K562 (cell line): ENCODE results near the gene ASPRV1. TPM values are rescaled to one million over a fixed set of nuclear protein-coding genes. Genes with fewer than 3 reads are reported as not detected.
A peak's percentile ranks its signal among the peaks of the same experiment; 100 is the strongest.

Experiments used
- ATAC-seq: fragments of 200-7000 bp; cut with Tn5 transposase; 3 replicates; pipeline ENCODE4 v1.9.1; 2020; ENCODE audit warnings: moderate library complexity
- BruUV-seq: library from RNA; stranded (reverse); fragments of 400-500 nt; replicated peaks from 2 replicates; lab custom pipeline; 2021; lab: Mats Ljungman, UMichigan
- CTCF ChIA-PET: fragments of 300-600 bp; formaldehyde crosslinking; extraction: SDS; loops from one replicate; lab custom pipeline; 2021; ENCODE audit warnings: low intra/inter-chr PET ratio; lab: Yijun Ruan, JAX
- POLR2A ChIA-PET: fragments of 300-600, 350-650 bp; sonication (Branson Sonifier 250); formaldehyde crosslinking; extraction: SDS; loops from one replicate; lab custom pipeline; 2021; ENCODE audit warnings: antibody characterized with exemption, inconsistent platforms; lab: Yijun Ruan, JAX
- DNase-seq, 4 experiments: peaks; one replicate each; pipeline versions ENCODE4 v3.0.0 to v3.0.0-alpha.2; 2011 to 2018; ENCODE audit warnings: low spot score in 3 of 4, mixed read lengths in 3 of 4; ENCODE audit errors: extremely low read depth in 1 of 4
- FAIRE-seq: peaks from 2 replicates; lab custom pipeline; 2011; peaks lifted over from hg19 to GRCh38; lab: Jason Lieb, UNC
- H2AFZ ChIP-seq: 2 replicates; pipeline ENCODE4 v1.6.0; 2011; ENCODE audit warnings: low read depth, low read length, control low read depth, inconsistent platforms
- H3K27ac ChIP-seq: fragments of 200-600 bp; 3 replicates; pipeline ENCODE4 v1.8.0; 2011; ENCODE audit warnings: low read depth, mild to moderate bottlenecking, control low read depth, inconsistent platforms, low read length, moderate library complexity, mixed read lengths; ENCODE audit errors: extremely low read depth
- H3K27me3 ChIP-seq, 2 experiments: fragments of 300-600 bp in 1 of 2; 2 replicates in 1 of 2; 3 replicates in 1 of 2; pipeline versions ENCODE4 v1.6.0 to v1.8.0; 2011; ENCODE audit warnings: inconsistent platforms in 2 of 2, low read length in 2 of 2, mild to moderate bottlenecking in 1 of 2, mixed read lengths in 1 of 2, moderate library complexity in 1 of 2; ENCODE audit not compliant: control insufficient read depth in 2 of 2, insufficient read depth in 2 of 2
- H3K36me3 ChIP-seq: fragments of 300-600 bp; 3 replicates; pipeline ENCODE4 v1.8.0; 2011; ENCODE audit warnings: mild to moderate bottlenecking, low read length, inconsistent platforms; ENCODE audit not compliant: control insufficient read depth, insufficient read depth
- H3K4me1 ChIP-seq, 2 experiments: fragments of 200-600 bp in 1 of 2; replicated peaks in 1 of 2; 2 replicates in 1 of 2; 3 replicates in 1 of 2; pipeline versions ENCODE4 v1.5.1 to v1.8.0; 2011; ENCODE audit warnings: inconsistent platforms in 2 of 2, low read length in 2 of 2, mild to moderate bottlenecking in 1 of 2, mixed read lengths in 1 of 2, moderate library complexity in 1 of 2; ENCODE audit not compliant: control insufficient read depth in 2 of 2, insufficient read depth in 2 of 2
- H3K4me2 ChIP-seq: 2 replicates; pipeline ENCODE4 v1.6.1; 2011; ENCODE audit warnings: low read length, control low read depth, inconsistent platforms, mixed read lengths; ENCODE audit not compliant: insufficient read depth
- H3K4me3 ChIP-seq: fragments of 200-600 bp; sonication (generic), shearing (Covaris generic); 2 replicates; pipeline ENCODE4 v1.5.1; 2016; ENCODE audit warnings: control low read depth, inconsistent platforms
- H3K79me2 ChIP-seq: fragments of 200-600 bp; 3 replicates; pipeline ENCODE4 v1.8.0; 2011; ENCODE audit warnings: low read length, inconsistent platforms; ENCODE audit not compliant: control insufficient read depth, insufficient read depth
- H3K9ac ChIP-seq, 2 experiments: 2 replicates each; pipeline versions ENCODE4 v1.6.0 to v1.6.1; 2011; ENCODE audit warnings: low read depth in 2 of 2, low read length in 2 of 2, control low read depth in 1 of 2, inconsistent platforms in 1 of 2, mild to moderate bottlenecking in 1 of 2, mixed read lengths in 1 of 2; ENCODE audit not compliant: insufficient read depth in 1 of 2
- H3K9me1 ChIP-seq: one replicate; pipeline ENCODE4 v1.6.0; 2011; ENCODE audit warnings: inconsistent platforms, mild to moderate bottlenecking, low read length, moderate library complexity; ENCODE audit not compliant: control insufficient read depth, insufficient read depth
- H3K9me3 ChIP-seq: replicated peaks from 2 replicates; pipeline ENCODE4 v1.5.1; 2011; ENCODE audit warnings: low read depth, low read length, inconsistent platforms; ENCODE audit not compliant: control insufficient read depth, insufficient read depth
- H4K20me1 ChIP-seq: replicated peaks from 2 replicates; pipeline ENCODE4 v1.6.1; 2011; ENCODE audit warnings: low read length, inconsistent platforms, mixed read lengths; ENCODE audit not compliant: control insufficient read depth, insufficient read depth
- ADNP ChIP-seq: fragments of 200-800 bp; sonication (Bioruptor generic); IDR thresholded peaks from 2 replicates; pipeline ENCODE4 v1.6.1; 2016; ENCODE audit warnings: missing genetic modification characterization, missing compliant biosample characterization
- C11orf30 ChIP-seq: fragments of 450-650 bp; IDR thresholded peaks from 2 replicates; pipeline ENCODE4 v1.6.1; 2016; ENCODE audit warnings: low read depth, mild to moderate bottlenecking
- CBX1 ChIP-seq: sonication (generic); IDR thresholded peaks from 2 replicates; pipeline ENCODE4 v1.6.1; 2016; ENCODE audit warnings: antibody characterized with exemption, low read depth, mild to moderate bottlenecking
- ETV1 ChIP-seq: fragments of 450-650 bp; conservative IDR thresholded peaks from 2 replicates; pipeline ENCODE4 v1.6.1; 2016; ENCODE audit warnings: missing genetic modification characterization, control low read depth, low read depth, missing compliant biosample characterization
- FIP1L1 ChIP-seq: fragments of 200-400 bp; formaldehyde crosslinking; IDR thresholded peaks from 2 replicates; pipeline ENCODE4 v1.6.1; 2018; ENCODE audit warnings: mild to moderate bottlenecking, low read depth, low read length; ENCODE audit not compliant: poor library complexity, severe bottlenecking
- GABPB1 ChIP-seq: sonication (generic); formaldehyde crosslinking; IDR thresholded peaks from 2 replicates; pipeline ENCODE4 v1.8.0; 2022; ENCODE audit warnings: mild to moderate bottlenecking, missing genetic modification reagents
- GABPB2 ChIP-seq: fragments of 250-450 bp; sonication (Bioruptor Pico); conservative IDR thresholded peaks from 2 replicates; pipeline ENCODE4 v1.5.1; 2021; ENCODE audit warnings: mild to moderate bottlenecking
- HIVEP1 ChIP-seq: fragments of 250-450 bp; sonication (Bioruptor Pico); IDR thresholded peaks from 2 replicates; pipeline ENCODE4 v1.4.0; 2020; ENCODE audit warnings: mild to moderate bottlenecking
- HNRNPK ChIP-seq: fragments of 200-400 bp; formaldehyde crosslinking; IDR thresholded peaks from one replicate; pipeline ENCODE4 v1.6.1; 2018; ENCODE audit warnings: mild to moderate bottlenecking, low read depth, low read length; ENCODE audit not compliant: poor library complexity, severe bottlenecking
- KLF1 ChIP-seq: fragments of 450-650 bp; IDR thresholded peaks from 2 replicates; pipeline ENCODE4 v1.6.1; 2016; ENCODE audit warnings: missing genetic modification characterization, missing compliant biosample characterization
- PHF20 ChIP-seq: fragments of 450-650 bp; IDR thresholded peaks from 2 replicates; pipeline ENCODE4 v1.6.1; 2018; ENCODE audit not compliant: partially characterized antibody
- PHF8 ChIP-seq: fragments of 200-600 bp; sonication (generic); IDR thresholded peaks from 2 replicates; pipeline ENCODE4 v1.6.1; 2012; ENCODE audit warnings: mixed run types, mild to moderate bottlenecking, inconsistent platforms, low read length, moderate library complexity, borderline replicate concordance
- RBM34 ChIP-seq: fragments of 200-400 bp; formaldehyde crosslinking; IDR thresholded peaks from 2 replicates; pipeline ENCODE4 v1.6.1; 2018; ENCODE audit warnings: low read length, borderline replicate concordance; ENCODE audit not compliant: insufficient read depth
- RFX1 ChIP-seq: fragments of 450-650 bp; IDR thresholded peaks from 2 replicates; pipeline ENCODE4 v1.6.1; 2016; ENCODE audit warnings: mild to moderate bottlenecking, moderate library complexity
- SMARCA5 ChIP-seq: fragments of 450-650 bp; IDR thresholded peaks from 2 replicates; pipeline ENCODE4 v1.6.1; 2016
- STAG1 ChIP-seq: sonication (generic); formaldehyde crosslinking; IDR thresholded peaks from 2 replicates; pipeline ENCODE4 v1.5.0; 2020; ENCODE audit warnings: missing genetic modification reagents, borderline replicate concordance
- XRCC3 ChIP-seq: fragments of 450-650 bp; IDR thresholded peaks from 2 replicates; pipeline ENCODE4 v1.6.1; 2017; ENCODE audit warnings: mild to moderate bottlenecking, moderate library complexity
- ZBED1 ChIP-seq: IDR thresholded peaks from 2 replicates; pipeline ENCODE4 v1.6.1; 2014
- ZC3H11A ChIP-seq: IDR thresholded peaks from 2 replicates; pipeline ENCODE4 v1.6.1; 2012; ENCODE audit warnings: low read depth, low read length, improper control_type of control experiment
- ZFP1 ChIP-seq: fragments of 450-650 bp; formaldehyde crosslinking; IDR thresholded peaks from 2 replicates; pipeline ENCODE4 v1.4.0; 2020; ENCODE audit warnings: mild to moderate bottlenecking, mixed read lengths
- ZNF253 ChIP-seq: fragments of 250-450 bp; sonication (Bioruptor Pico); conservative IDR thresholded peaks from 2 replicates; pipeline ENCODE4 v1.6.1; 2021; ENCODE audit warnings: mild to moderate bottlenecking
- ZNF561 ChIP-seq: fragments of 450-650 bp; formaldehyde crosslinking; conservative IDR thresholded peaks from 2 replicates; pipeline ENCODE4 v1.4.0; 2020; ENCODE audit warnings: mild to moderate bottlenecking, moderate library complexity
- ZNF79 ChIP-seq: fragments of 250-450 bp; sonication (Bioruptor Pico); IDR thresholded peaks from 2 replicates; pipeline ENCODE4 v1.4.0; 2020; ENCODE audit warnings: low read depth, mild to moderate bottlenecking, moderate library complexity
- ZSCAN32 ChIP-seq: fragments of 450-650 bp; formaldehyde crosslinking; IDR thresholded peaks from 2 replicates; pipeline ENCODE4 v1.4.0; 2020; ENCODE audit warnings: mild to moderate bottlenecking, moderate library complexity
- WGBS: fragments of 100-300 bp; shearing (Covaris generic); methylation state at CpG from one replicate; pipeline ENCODE4 v1.1.6; 2016; ENCODE audit warnings: low coverage, mixed read lengths; ENCODE audit not compliant: insufficient coverage; ENCODE audit errors: missing lambda C conversion rate; 5-methylcytosine and 5-hydroxymethylcytosine counted together
- in situ Hi-C: fragments of 300-500 bp; cut with MboI; formaldehyde crosslinking; loops from 4 replicates; pipeline ENCODE4 v1.15.0; 2018; ENCODE audit warnings: inconsistent platforms, mixed read lengths
- intact Hi-C: fragments of 100-400 bp; cut with micrococcal nuclease; formaldehyde crosslinking; loops from 2 replicates; pipeline ENCODE4 v1.14.2; 2022
- polyA plus RNA-seq, 8 experiments: library from polyadenylated mRNA; depleted of rRNA in 4 of 8; stranded (reverse) in 5 of 8; unstranded in 3 of 8; fragments of >200 nt; fragmentation: Nextera tagmentation in 2 of 8; fragmentation: Illumina TruSeq in 1 of 8; extraction: Ambion mirVana in 2 of 8; extraction: Trizol in 1 of 8; gene quantifications; 2 replicates each; pipeline versions ENCODE4 v1.2.1 to v1.2.3, GENCODE V29; 2011 to 2014; ENCODE audit warnings: inconsistent platforms in 1 of 8, missing spikeins in 1 of 8
- total RNA-seq, 7 experiments: library from RNA; depleted of rRNA in 6 of 7; stranded (reverse); fragments of >200 nt in 6 of 7; fragmentation: Illumina TruSeq in 2 of 7; extraction: Trizol in 2 of 7; gene quantifications; 2 replicates each; pipeline versions ENCODE4 v1.2.1 to v1.2.3, GENCODE V29; 2011 to 2021; ENCODE audit warnings: low replicate concordance in 1 of 7
- TF ChIP-seq, protein P1 (sequence below): fragments of 250-450 bp; sonication (Bioruptor Pico); IDR thresholded peaks from 2 replicates; pipeline ENCODE4 v1.8.0; 2021; ENCODE audit warnings: borderline replicate concordance, mild to moderate bottlenecking, moderate library complexity; ENCODE audit not compliant: poor library complexity, severe bottlenecking

ASPRV1 gene
- total and polyA plus RNA-seq, 9 of the 15 experiments (the other 6 are each of a cell fraction or from before 2014, with no cell fraction given), result 0.17 to 0.72 (median 0.47) TPM; not detected in 1

DNA sequence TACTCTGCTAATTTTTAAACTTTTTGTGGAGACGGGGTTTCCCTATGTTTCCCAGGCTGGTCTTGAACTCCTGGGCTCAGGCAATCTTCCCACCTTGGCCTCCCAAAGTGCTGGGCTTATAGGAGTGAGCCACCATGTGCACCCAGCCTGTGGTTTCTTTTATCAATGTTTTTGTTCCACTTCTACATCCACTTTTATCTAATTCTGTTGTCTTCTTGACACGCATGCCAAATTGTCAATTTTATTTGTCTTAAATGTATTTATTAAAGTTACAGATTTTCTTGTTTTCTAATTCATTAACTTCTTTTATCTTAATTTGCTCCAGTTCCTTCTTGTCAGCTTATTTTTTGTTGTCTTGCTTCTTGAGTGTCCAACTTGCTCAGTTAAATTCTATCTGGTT is 43.8 kb upstream of the ASPRV1 start (continued):
- TF ChIP-seq ETV1 (tag), result no peak
- TF ChIP-seq, all 486 proteins: peak for 0

- in situ Hi-C loops (no loop called here), intact Hi-C loops (loop anchor here (5.0 kb wide), 1 partner anchor 139 kb away; no protein-coding TSS in a partner anchor)
- H3K9me1 ChIP-seq, result no peaks in the 10 kb centered on the region
- ChIA-PET POLR2A (no interaction called here), CTCF (no interaction called here)
- no TSS peak for BruUV-seq
- no peak for DNase-seq
- H3K9ac ChIP-seq, result no peak overlapping the region
- H3K36me3 ChIP-seq, result no peaks in the 10 kb centered on the region
- H3K4me3 ChIP-seq, result no peak overlapping the region
- H2AFZ ChIP-seq, result peak overlapping the region; percentile 40; the same call in 1 of the 2 replicates
- no peak for ATAC-seq
- no peak for FAIRE-seq
- no peak overlapping the region for H3K27ac ChIP-seq
- H3K27me3 ChIP-seq, result no peaks in the 10 kb centered on the region
- H3K4me2 ChIP-seq, result no peak overlapping the region
- H3K4me1 ChIP-seq, result peaks cover 23 to 28% of the 10 kb centered on the region in 2 experiments; a peak in 4 of 5 replicates
- 65% methylated on average over 6 of the region's 6 CpGs for WGBS
- H4K20me1 ChIP-seq, result no peaks in the 10 kb centered on the region
- H3K9me3 ChIP-seq, result no peaks in the 10 kb centered on the region
- H3K79me2 ChIP-seq, result no peaks in the 10 kb centered on the region
- no peak for TF ChIP-seq PHF8
- no peak for TF ChIP-seq ZNF253 (CRISPR knock-in tag)
- no peak for TF ChIP-seq ZNF561
- no peak for TF ChIP-seq KLF1 (tag)
- no peak for TF ChIP-seq ZSCAN32 (CRISPR knock-in tag)
- TF ChIP-seq HNRNPK, result no peak
- no peak for TF ChIP-seq FIP1L1
- TF ChIP-seq ADNP (tag), result peak; percentile 85
- TF ChIP-seq ZBED1, result no peak
- TF ChIP-seq SMARCA5, result peak; percentile 91
- TF ChIP-seq CBX1, result peak; percentile 62; the same call in 1 of the 2 replicates
- TF ChIP-seq ZC3H11A, result no peak
- TF ChIP-seq ZNF79 (CRISPR knock-in tag), result no peak
- TF ChIP-seq PHF20, result peak; percentile 22
- no peak for TF ChIP-seq RFX1
- TF ChIP-seq C11orf30, result no peak
- TF ChIP-seq GABPB2, result no peak
- no peak for TF ChIP-seq HIVEP1 (CRISPR knock-in tag)
- no peak for TF ChIP-seq STAG1 (CRISPR knock-in tag)
- TF ChIP-seq, protein P1, sequence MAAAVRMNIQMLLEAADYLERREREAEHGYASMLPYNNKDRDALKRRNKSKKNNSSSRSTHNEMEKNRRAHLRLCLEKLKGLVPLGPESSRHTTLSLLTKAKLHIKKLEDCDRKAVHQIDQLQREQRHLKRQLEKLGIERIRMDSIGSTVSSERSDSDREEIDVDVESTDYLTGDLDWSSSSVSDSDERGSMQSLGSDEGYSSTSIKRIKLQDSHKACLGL (CRISPR knock-in tag), result no peak
- no peak for TF ChIP-seq RBM34
- TF ChIP-seq GABPB1, result no peak
- TF ChIP-seq ZFP1 (CRISPR knock-in tag), result no peak
- no peak for TF ChIP-seq XRCC3
Measured at GRCh38 chr2:70003093-70003830, 41.8 kb upstream of the ASPRV1 start.
